H1 (cell line): Measurements from ENCODE around the gene KBTBD3. TPM values are rescaled to one million over a fixed set of nuclear protein-coding genes. Genes with fewer than 3 reads are reported as not detected.

Experiments used
- CTCF ChIA-PET: fragments of 300-600 bp; sonication (Branson Sonifier 250); formaldehyde crosslinking; loops from one replicate; lab custom pipeline; 2021; ENCODE audit not compliant: partially characterized antibody; lab: Charles Lee
- POLR2A ChIA-PET: fragments of 300-600 bp; sonication (Branson Sonifier 250); formaldehyde crosslinking; loops from one replicate; lab custom pipeline; 2021; ENCODE audit warnings: inconsistent platforms; ENCODE audit not compliant: partially characterized antibody; lab: Charles Lee
- DNase-seq, 2 experiments: peaks; one replicate each; pipeline versions ENCODE4 v3.0.0 to v3.0.0-alpha.2; 2010 to 2022; ENCODE audit warnings: low spot score in 2 of 2, low read depth in 1 of 2, mixed read lengths in 1 of 2
- FAIRE-seq: peaks from 2 replicates; lab custom pipeline; 2011; peaks lifted over from hg19 to GRCh38; lab: Jason Lieb, UNC
- H2AFZ ChIP-seq: 2 replicates; pipeline ENCODE4 v1.8.1; 2012; ENCODE audit warnings: low read length, inconsistent platforms
- H2AK5ac ChIP-seq: 2 replicates; pipeline ENCODE4 v1.6.1; 2013; ENCODE audit warnings: low read depth, low read length
- H2BK120ac ChIP-seq: replicated peaks from 2 replicates; pipeline ENCODE3; 2013; ENCODE audit warnings: low read depth, low read length, inconsistent platforms
- H2BK12ac ChIP-seq: 2 replicates; pipeline ENCODE4 v1.6.1; 2013; ENCODE audit warnings: low read depth, low read length
- H2BK15ac ChIP-seq: 2 replicates; pipeline ENCODE4 v1.6.1; 2013; ENCODE audit warnings: low read length
- H2BK20ac ChIP-seq: 2 replicates; pipeline ENCODE4 v1.6.1; 2013; ENCODE audit warnings: low read length
- H2BK5ac ChIP-seq: 2 replicates; pipeline ENCODE4 v1.6.1; 2013; ENCODE audit warnings: low read depth, low read length
- H3K14ac ChIP-seq: 2 replicates; pipeline ENCODE4 v1.6.1; 2013; ENCODE audit warnings: inconsistent platforms; ENCODE audit not compliant: insufficient read length
- H3K18ac ChIP-seq: 2 replicates; pipeline ENCODE4 v1.6.1; 2013; ENCODE audit warnings: low read length; ENCODE audit errors: extremely low read depth
- H3K23ac ChIP-seq: 2 replicates; pipeline ENCODE4 v1.6.1; 2013; ENCODE audit warnings: inconsistent platforms; ENCODE audit not compliant: insufficient read length
- H3K23me2 ChIP-seq: 2 replicates; pipeline ENCODE4 v1.6.1; 2013; ENCODE audit warnings: low read depth, low read length
- H3K27ac ChIP-seq: 2 replicates; pipeline ENCODE4 v1.6.1; 2011; ENCODE audit warnings: low read depth, low read length, inconsistent platforms
- H3K27me3 ChIP-seq, 4 experiments: replicated peaks in 1 of 4; 1 replicate in 1 of 4; 2 replicates in 3 of 4; pipeline versions ENCODE4 v1.6.1 to v1.8.1; 2011 to 2013; ENCODE audit warnings: low read length in 3 of 4, mild to moderate bottlenecking in 3 of 4, inconsistent platforms in 2 of 4, mixed read lengths in 2 of 4, moderate library complexity in 1 of 4; ENCODE audit not compliant: control insufficient read depth in 3 of 4, insufficient read depth in 3 of 4; ENCODE audit errors: extremely low read depth in 1 of 4
- H3K36me3 ChIP-seq, 4 experiments: 2 replicates each; pipeline versions ENCODE4 v1.6.1 to v1.8.1; 2011 to 2013; ENCODE audit warnings: mild to moderate bottlenecking in 4 of 4, low read length in 3 of 4, moderate library complexity in 2 of 4, control low read depth in 1 of 4, inconsistent platforms in 1 of 4; ENCODE audit not compliant: insufficient read depth in 4 of 4, control insufficient read depth in 2 of 4
- H3K4ac ChIP-seq: replicated peaks from 2 replicates; pipeline ENCODE3; 2013; ENCODE audit warnings: low read length, low read depth, mixed read lengths, inconsistent platforms; ENCODE audit not compliant: insufficient read length
- H3K4me1 ChIP-seq, 4 experiments: replicated peaks in 1 of 4; 1 replicate in 1 of 4; 2 replicates in 3 of 4; pipeline versions ENCODE4 v1.6.1 to v1.8.1; 2011 to 2013; ENCODE audit warnings: low read length in 3 of 4, inconsistent platforms in 2 of 4, mixed read lengths in 1 of 4; ENCODE audit not compliant: insufficient read depth in 4 of 4, control insufficient read depth in 3 of 4
- H3K4me2 ChIP-seq, 2 experiments: 2 replicates each; pipeline versions ENCODE4 v1.6.1 to v1.8.1; 2011 to 2013; ENCODE audit warnings: low read depth in 2 of 2, low read length in 2 of 2, control low read depth in 1 of 2, inconsistent platforms in 1 of 2, mild to moderate bottlenecking in 1 of 2; ENCODE audit not compliant: insufficient read depth in 1 of 2
- H3K4me3 ChIP-seq, 4 experiments: fragments of 200-600, 300-600 bp in 1 of 4; sonication (generic), shearing (Covaris generic), sonication (Bioruptor Twin) in 1 of 4; 2 replicates each; pipeline versions ENCODE4 v1.5.1 to v1.8.1; 2011 to 2016; ENCODE audit warnings: low read length in 4 of 4, low read depth in 3 of 4, control low read depth in 2 of 4, inconsistent platforms in 2 of 4, mild to moderate bottlenecking in 2 of 4, mixed read lengths in 1 of 4, moderate library complexity in 1 of 4; ENCODE audit not compliant: insufficient read depth in 2 of 4; ENCODE audit errors: extremely low read depth in 1 of 4
- H3K56ac ChIP-seq: replicated peaks from 2 replicates; pipeline ENCODE3; 2013; ENCODE audit warnings: low read depth, mild to moderate bottlenecking, mixed read lengths, low read length, inconsistent platforms; ENCODE audit not compliant: insufficient read length
- H3K79me1 ChIP-seq: 2 replicates; pipeline ENCODE4 v1.6.1; 2013; ENCODE audit warnings: low read depth, low read length, control low read depth
- H3K79me2 ChIP-seq, 2 experiments: 2 replicates each; pipeline versions ENCODE4 v1.6.1 to v1.8.1; 2012 to 2013; ENCODE audit warnings: low read length in 2 of 2, mild to moderate bottlenecking in 2 of 2, inconsistent platforms in 1 of 2; ENCODE audit not compliant: insufficient read depth in 2 of 2, control insufficient read depth in 1 of 2
- H3K9ac ChIP-seq, 4 experiments: replicated peaks in 1 of 4; 1 replicate in 1 of 4; 2 replicates in 3 of 4; pipeline versions ENCODE4 v1.6.1 to v1.8.1; 2011 to 2013; ENCODE audit warnings: low read depth in 3 of 4, low read length in 3 of 4, control low read depth in 2 of 4, mild to moderate bottlenecking in 2 of 4, moderate library complexity in 2 of 4, inconsistent platforms in 1 of 4; ENCODE audit errors: extremely low read depth in 1 of 4
- H3K9me3 ChIP-seq, 2 experiments: 2 replicates each; pipeline versions ENCODE4 v1.6.1 to v1.8.1; 2012 to 2013; ENCODE audit warnings: mild to moderate bottlenecking in 2 of 2, moderate library complexity in 2 of 2, control low read depth in 1 of 2, inconsistent platforms in 1 of 2, low read depth in 1 of 2, low read length in 1 of 2, mixed read lengths in 1 of 2; ENCODE audit not compliant: insufficient read depth in 2 of 2
- H4K20me1 ChIP-seq, 2 experiments: replicated peaks in 1 of 2; 2 replicates each; pipeline versions ENCODE3 to v1.8.1; 2011 to 2013; ENCODE audit warnings: inconsistent platforms in 2 of 2, low read length in 2 of 2, mild to moderate bottlenecking in 1 of 2; ENCODE audit not compliant: insufficient read depth in 2 of 2, control insufficient read depth in 1 of 2
- H4K5ac ChIP-seq: 2 replicates; pipeline ENCODE4 v1.6.1; 2013; ENCODE audit warnings: low read length, low read depth, mixed read lengths, inconsistent platforms; ENCODE audit not compliant: insufficient read length
- H4K8ac ChIP-seq: 2 replicates; pipeline ENCODE4 v1.8.0; 2013; ENCODE audit warnings: mild to moderate bottlenecking, moderate library complexity, low read length, inconsistent platforms; ENCODE audit not compliant: insufficient read depth; ENCODE audit errors: extremely low read depth
- H4K91ac ChIP-seq: replicated peaks from 2 replicates; pipeline ENCODE3; 2013; ENCODE audit warnings: low read length, mixed read lengths, inconsistent platforms; ENCODE audit not compliant: insufficient read length
- CHD1 ChIP-seq: IDR thresholded peaks from 2 replicates; pipeline ENCODE4 v1.6.1; 2012; ENCODE audit warnings: low read depth, low read length, improper control_type of control experiment
- WGBS, 2 experiments: shearing (Covaris generic) in 1 of 2; methylation state at CpG; one replicate each; pipeline versions ENCODE4 v1.1.6 to v1.1.7; 2013 to 2015; ENCODE audit warnings: low lambda C conversion rate in 2 of 2, mixed read lengths in 2 of 2, inconsistent platforms in 1 of 2, low coverage in 1 of 2, missing lambda C conversion rate in 1 of 2; ENCODE audit not compliant: insufficient replicate concordance in 2 of 2, insufficient coverage in 1 of 2, insufficient read length in 1 of 2; ENCODE audit errors: extremely low coverage in 1 of 2, missing lambda C conversion rate in 1 of 2; 5-methylcytosine and 5-hydroxymethylcytosine counted together
- polyA plus RNA-seq, 7 experiments: library from polyadenylated mRNA; depleted of rRNA in 3 of 7; stranded (reverse) in 5 of 7; unstranded in 2 of 7; fragments of >200 nt in 5 of 7; fragments of 200-250 nt in 2 of 7; gene quantifications; 1 replicate in 5 of 7; 2 replicates in 1 of 7; 4 replicates in 1 of 7; pipeline versions ENCODE4 v1.2.1 to v1.2.3, GENCODE V29; 2011 to 2013; ENCODE audit warnings: missing spikeins in 2 of 7, mixed read lengths in 2 of 7
- total RNA-seq: library from RNA; stranded (reverse); fragmentation: NEBNext Ultra II Directional; extraction: Animal tissue kit (Norgen Biotek cat#: 25700); gene quantifications from 2 replicates; pipeline ENCODE4 v1.2.1, GENCODE V29; 2021

Gene KBTBD3
- total and polyA plus RNA-seq, 2 of the 8 experiments (the other 6 are each of a cell fraction or from before 2014, with no cell fraction given) = 1.2 to 6.1 TPM

DNA sequence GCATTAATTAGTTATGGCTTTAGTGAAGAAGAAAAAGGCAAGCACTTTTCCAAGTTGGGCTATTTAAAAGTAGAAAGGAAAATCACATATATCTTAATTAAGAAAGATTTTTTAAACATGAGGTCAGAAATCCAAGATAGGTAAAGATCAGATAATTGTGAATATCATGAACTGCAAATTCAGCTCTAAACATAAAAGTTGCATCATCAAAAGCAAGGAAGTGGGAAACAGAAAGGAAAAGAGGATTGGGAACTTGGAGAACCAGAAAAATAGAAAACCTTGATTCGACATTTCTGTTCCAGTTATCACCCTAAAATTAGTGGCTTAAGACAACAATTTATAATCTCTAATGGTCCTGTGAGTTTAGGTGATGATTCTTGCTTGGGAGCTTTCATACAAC is 17.5 kb downstream of the KBTBD3 start:
- no peaks in the 10 kb centered on the region for H3K27me3 ChIP-seq
- H3K4me3 ChIP-seq = no peak overlapping the region
- no peak overlapping the region for H4K91ac ChIP-seq
- H2AK5ac ChIP-seq = no peak overlapping the region
- H4K20me1 ChIP-seq = no peaks in the 10 kb centered on the region
- 90% methylated on average over 1 of the region's 1 CpG; no CpG with 5 or more reads in 1 of the 2 experiments for WGBS, 2 experiments
- H3K27ac ChIP-seq = no peak overlapping the region
- H3K56ac ChIP-seq = no peak overlapping the region
- no peak overlapping the region for H3K4me2 ChIP-seq
- H3K14ac ChIP-seq = no peak overlapping the region
- H3K23me2 ChIP-seq = no peaks in the 10 kb centered on the region
- H2BK15ac ChIP-seq = no peak overlapping the region
- no peak overlapping the region for H3K18ac ChIP-seq
- no peak overlapping the region for H3K23ac ChIP-seq
- H3K79me2 ChIP-seq = no peaks in the 10 kb centered on the region
- H3K36me3 ChIP-seq = no peaks in the 10 kb centered on the region
- no peak overlapping the region for H4K5ac ChIP-seq
- CTCF ChIA-PET = interaction anchor here (0.6 to 0.7 kb wide), 2 partner anchors 196 to 1924 kb away, joined by 3 to 4 read pairs; no protein-coding TSS in a partner anchor
- no peak overlapping the region for H2BK5ac ChIP-seq
- FAIRE-seq (no peak), DNase-seq (no peak)
- no peak overlapping the region for H4K8ac ChIP-seq
- H2BK12ac ChIP-seq = no peak overlapping the region
- no peak overlapping the region for H3K4ac ChIP-seq
- H3K79me1 ChIP-seq = no peaks in the 10 kb centered on the region
- H2BK120ac ChIP-seq = no peak overlapping the region
- H3K9ac ChIP-seq = no peak overlapping the region
- no peaks in the 10 kb centered on the region for H3K9me3 ChIP-seq
- no peak overlapping the region for H2AFZ ChIP-seq
- H2BK20ac ChIP-seq = no peak overlapping the region
- POLR2A ChIA-PET = interaction anchor here (0.7 kb wide), 1 partner anchor 15 kb away, joined by 5 read pairs; no protein-coding TSS in a partner anchor
- peaks cover 0 to 5% (median 2%) of the 10 kb centered on the region in 4 experiments; a peak in 3 of 7 replicates for H3K4me1 ChIP-seq
- TF ChIP-seq CHD1 = no peak
